H1 (cell line): ENCODE measurements around the gene SMIM38. TPM values are rescaled to one million over a fixed set of nuclear protein-coding genes. Genes with fewer than 3 reads are reported as not detected.

Source experiments
- CTCF ChIA-PET: fragments of 300-600 bp; sonication (Branson Sonifier 250); formaldehyde crosslinking; loops from one replicate; lab custom pipeline; 2021; ENCODE audit not compliant: partially characterized antibody; lab: Charles Lee
- POLR2A ChIA-PET: fragments of 300-600 bp; sonication (Branson Sonifier 250); formaldehyde crosslinking; loops from one replicate; lab custom pipeline; 2021; ENCODE audit warnings: inconsistent platforms; ENCODE audit not compliant: partially characterized antibody; lab: Charles Lee
- DNase-seq, 2 experiments: peaks; one replicate each; pipeline versions ENCODE4 v3.0.0 to v3.0.0-alpha.2; 2010 to 2022; ENCODE audit warnings: low spot score in 2 of 2, low read depth in 1 of 2, mixed read lengths in 1 of 2
- FAIRE-seq: peaks from 2 replicates; lab custom pipeline; 2011; peaks lifted over from hg19 to GRCh38; lab: Jason Lieb, UNC
- H2AFZ ChIP-seq: 2 replicates; pipeline ENCODE4 v1.8.1; 2012; ENCODE audit warnings: low read length, inconsistent platforms
- H2AK5ac ChIP-seq: 2 replicates; pipeline ENCODE4 v1.6.1; 2013; ENCODE audit warnings: low read depth, low read length
- H2BK120ac ChIP-seq: replicated peaks from 2 replicates; pipeline ENCODE3; 2013; ENCODE audit warnings: low read depth, low read length, inconsistent platforms
- H2BK12ac ChIP-seq: 2 replicates; pipeline ENCODE4 v1.6.1; 2013; ENCODE audit warnings: low read depth, low read length
- H2BK15ac ChIP-seq: 2 replicates; pipeline ENCODE4 v1.6.1; 2013; ENCODE audit warnings: low read length
- H2BK20ac ChIP-seq: 2 replicates; pipeline ENCODE4 v1.6.1; 2013; ENCODE audit warnings: low read length
- H2BK5ac ChIP-seq: 2 replicates; pipeline ENCODE4 v1.6.1; 2013; ENCODE audit warnings: low read depth, low read length
- H3K14ac ChIP-seq: 2 replicates; pipeline ENCODE4 v1.6.1; 2013; ENCODE audit warnings: inconsistent platforms; ENCODE audit not compliant: insufficient read length
- H3K18ac ChIP-seq: 2 replicates; pipeline ENCODE4 v1.6.1; 2013; ENCODE audit warnings: low read length; ENCODE audit errors: extremely low read depth
- H3K23ac ChIP-seq: 2 replicates; pipeline ENCODE4 v1.6.1; 2013; ENCODE audit warnings: inconsistent platforms; ENCODE audit not compliant: insufficient read length
- H3K23me2 ChIP-seq: 2 replicates; pipeline ENCODE4 v1.6.1; 2013; ENCODE audit warnings: low read depth, low read length
- H3K27ac ChIP-seq: 2 replicates; pipeline ENCODE4 v1.6.1; 2011; ENCODE audit warnings: low read depth, low read length, inconsistent platforms
- H3K27me3 ChIP-seq, 4 experiments: replicated peaks in 1 of 4; 1 replicate in 1 of 4; 2 replicates in 3 of 4; pipeline versions ENCODE4 v1.6.1 to v1.8.1; 2011 to 2013; ENCODE audit warnings: low read length in 3 of 4, mild to moderate bottlenecking in 3 of 4, inconsistent platforms in 2 of 4, mixed read lengths in 2 of 4, moderate library complexity in 1 of 4; ENCODE audit not compliant: control insufficient read depth in 3 of 4, insufficient read depth in 3 of 4; ENCODE audit errors: extremely low read depth in 1 of 4
- H3K36me3 ChIP-seq, 4 experiments: 2 replicates each; pipeline versions ENCODE4 v1.6.1 to v1.8.1; 2011 to 2013; ENCODE audit warnings: mild to moderate bottlenecking in 4 of 4, low read length in 3 of 4, moderate library complexity in 2 of 4, control low read depth in 1 of 4, inconsistent platforms in 1 of 4; ENCODE audit not compliant: insufficient read depth in 4 of 4, control insufficient read depth in 2 of 4
- H3K4ac ChIP-seq: replicated peaks from 2 replicates; pipeline ENCODE3; 2013; ENCODE audit warnings: low read length, low read depth, mixed read lengths, inconsistent platforms; ENCODE audit not compliant: insufficient read length
- H3K4me1 ChIP-seq, 4 experiments: replicated peaks in 1 of 4; 1 replicate in 1 of 4; 2 replicates in 3 of 4; pipeline versions ENCODE4 v1.6.1 to v1.8.1; 2011 to 2013; ENCODE audit warnings: low read length in 3 of 4, inconsistent platforms in 2 of 4, mixed read lengths in 1 of 4; ENCODE audit not compliant: insufficient read depth in 4 of 4, control insufficient read depth in 3 of 4
- H3K4me2 ChIP-seq, 2 experiments: 2 replicates each; pipeline versions ENCODE4 v1.6.1 to v1.8.1; 2011 to 2013; ENCODE audit warnings: low read depth in 2 of 2, low read length in 2 of 2, control low read depth in 1 of 2, inconsistent platforms in 1 of 2, mild to moderate bottlenecking in 1 of 2; ENCODE audit not compliant: insufficient read depth in 1 of 2
- H3K4me3 ChIP-seq, 4 experiments: fragments of 200-600, 300-600 bp in 1 of 4; sonication (generic), shearing (Covaris generic), sonication (Bioruptor Twin) in 1 of 4; 2 replicates each; pipeline versions ENCODE4 v1.5.1 to v1.8.1; 2011 to 2016; ENCODE audit warnings: low read length in 4 of 4, low read depth in 3 of 4, control low read depth in 2 of 4, inconsistent platforms in 2 of 4, mild to moderate bottlenecking in 2 of 4, mixed read lengths in 1 of 4, moderate library complexity in 1 of 4; ENCODE audit not compliant: insufficient read depth in 2 of 4; ENCODE audit errors: extremely low read depth in 1 of 4
- H3K56ac ChIP-seq: replicated peaks from 2 replicates; pipeline ENCODE3; 2013; ENCODE audit warnings: low read depth, mild to moderate bottlenecking, mixed read lengths, low read length, inconsistent platforms; ENCODE audit not compliant: insufficient read length
- H3K79me1 ChIP-seq: 2 replicates; pipeline ENCODE4 v1.6.1; 2013; ENCODE audit warnings: low read depth, low read length, control low read depth
- H3K79me2 ChIP-seq, 2 experiments: 2 replicates each; pipeline versions ENCODE4 v1.6.1 to v1.8.1; 2012 to 2013; ENCODE audit warnings: low read length in 2 of 2, mild to moderate bottlenecking in 2 of 2, inconsistent platforms in 1 of 2; ENCODE audit not compliant: insufficient read depth in 2 of 2, control insufficient read depth in 1 of 2
- H3K9ac ChIP-seq, 4 experiments: replicated peaks in 1 of 4; 1 replicate in 1 of 4; 2 replicates in 3 of 4; pipeline versions ENCODE4 v1.6.1 to v1.8.1; 2011 to 2013; ENCODE audit warnings: low read depth in 3 of 4, low read length in 3 of 4, control low read depth in 2 of 4, mild to moderate bottlenecking in 2 of 4, moderate library complexity in 2 of 4, inconsistent platforms in 1 of 4; ENCODE audit errors: extremely low read depth in 1 of 4
- H3K9me3 ChIP-seq, 2 experiments: 2 replicates each; pipeline versions ENCODE4 v1.6.1 to v1.8.1; 2012 to 2013; ENCODE audit warnings: mild to moderate bottlenecking in 2 of 2, moderate library complexity in 2 of 2, control low read depth in 1 of 2, inconsistent platforms in 1 of 2, low read depth in 1 of 2, low read length in 1 of 2, mixed read lengths in 1 of 2; ENCODE audit not compliant: insufficient read depth in 2 of 2
- H4K20me1 ChIP-seq, 2 experiments: replicated peaks in 1 of 2; 2 replicates each; pipeline versions ENCODE3 to v1.8.1; 2011 to 2013; ENCODE audit warnings: inconsistent platforms in 2 of 2, low read length in 2 of 2, mild to moderate bottlenecking in 1 of 2; ENCODE audit not compliant: insufficient read depth in 2 of 2, control insufficient read depth in 1 of 2
- H4K5ac ChIP-seq: 2 replicates; pipeline ENCODE4 v1.6.1; 2013; ENCODE audit warnings: low read length, low read depth, mixed read lengths, inconsistent platforms; ENCODE audit not compliant: insufficient read length
- H4K8ac ChIP-seq: 2 replicates; pipeline ENCODE4 v1.8.0; 2013; ENCODE audit warnings: mild to moderate bottlenecking, moderate library complexity, low read length, inconsistent platforms; ENCODE audit not compliant: insufficient read depth; ENCODE audit errors: extremely low read depth
- H4K91ac ChIP-seq: replicated peaks from 2 replicates; pipeline ENCODE3; 2013; ENCODE audit warnings: low read length, mixed read lengths, inconsistent platforms; ENCODE audit not compliant: insufficient read length
- TAF1 ChIP-seq: IDR thresholded peaks from 2 replicates; pipeline ENCODE4 v1.6.1; 2011; ENCODE audit warnings: mild to moderate bottlenecking, low read depth, low read length
- WGBS, 2 experiments: shearing (Covaris generic) in 1 of 2; methylation state at CpG; one replicate each; pipeline versions ENCODE4 v1.1.6 to v1.1.7; 2013 to 2015; ENCODE audit warnings: low lambda C conversion rate in 2 of 2, mixed read lengths in 2 of 2, inconsistent platforms in 1 of 2, low coverage in 1 of 2, missing lambda C conversion rate in 1 of 2; ENCODE audit not compliant: insufficient replicate concordance in 2 of 2, insufficient coverage in 1 of 2, insufficient read length in 1 of 2; ENCODE audit errors: extremely low coverage in 1 of 2, missing lambda C conversion rate in 1 of 2; 5-methylcytosine and 5-hydroxymethylcytosine counted together
- polyA plus RNA-seq, 7 experiments: library from polyadenylated mRNA; depleted of rRNA in 3 of 7; stranded (reverse) in 5 of 7; unstranded in 2 of 7; fragments of >200 nt in 5 of 7; fragments of 200-250 nt in 2 of 7; gene quantifications; 1 replicate in 5 of 7; 2 replicates in 1 of 7; 4 replicates in 1 of 7; pipeline versions ENCODE4 v1.2.1 to v1.2.3, GENCODE V29; 2011 to 2013; ENCODE audit warnings: missing spikeins in 2 of 7, mixed read lengths in 2 of 7
- total RNA-seq: library from RNA; stranded (reverse); fragmentation: NEBNext Ultra II Directional; extraction: Animal tissue kit (Norgen Biotek cat#: 25700); gene quantifications from 2 replicates; pipeline ENCODE4 v1.2.1, GENCODE V29; 2021

The SMIM38 gene
- total and polyA plus RNA-seq, 2 of the 8 experiments (the other 6 are each of a cell fraction or from before 2014, with no cell fraction given): 0.17 to 0.20 TPM

- Histone ChIP-seq H3K14ac (no peak overlapping the region), H3K27ac (no peak overlapping the region), H2BK120ac (no peak overlapping the region), H3K18ac (no peak overlapping the region), H3K79me1 (no peaks in the 10 kb centered on the region), H4K8ac (no peak overlapping the region), H2BK12ac (no peak overlapping the region), H3K56ac (no peak overlapping the region), H3K4me1 (peaks cover 0 to 10% (median 5%) of the 10 kb centered on the region in 4 experiments), H3K79me2 (no peaks in the 10 kb centered on the region), H4K91ac (no peak overlapping the region), H3K4ac (no peak overlapping the region), H2BK15ac (no peak overlapping the region), H4K20me1 (no peaks in the 10 kb centered on the region), H3K9me3 (peaks cover 0 to 3% of the 10 kb centered on the region in 2 experiments; a peak in 1 of 4 replicates), H3K23ac (no peak overlapping the region), H3K36me3 (no peaks in the 10 kb centered on the region), H3K4me2 (no peak overlapping the region), H3K23me2 (no peaks in the 10 kb centered on the region), H3K9ac (no peak overlapping the region), H4K5ac (no peak overlapping the region), H2BK20ac (no peak overlapping the region), H3K4me3 (no peak overlapping the region), H2BK5ac (no peak overlapping the region), H2AK5ac (no peak overlapping the region), H3K27me3 (no peaks in the 10 kb centered on the region), H2AFZ (no peak overlapping the region)
- no peak for TF ChIP-seq TAF1
- POLR2A ChIA-PET: no interaction called here
- CTCF ChIA-PET: interaction anchor here (4.4 kb wide), 1 partner anchor 22 kb away, joined by 25 read pairs; no protein-coding TSS in a partner anchor
- FAIRE-seq (no peak), DNase-seq (no peak)
- WGBS, 2 experiments: 81% methylated on average over 6 of the region's 7 CpGs; no CpG with 5 or more reads in 1 of the 2 experiments
These were observed 2.1 kb upstream of the SMIM38 start for GRCh38 chr11:69153661-69154060.
